PC-9 (cell line): ENCODE results near the gene TMEM254.
"Not testable (repeated sequence)": the region's sequence is repeated elsewhere in the genome, so short reads cannot be mapped to it uniquely, and the experiment has no call there.

ENCODE experiments used
- EZH2 ChIP-seq: fragments of 200-600 bp; sonication (generic); IDR thresholded peaks from 2 replicates; pipeline ENCODE4 v1.8.0; 2017; ENCODE audit warnings: antibody characterized with exemption, low read depth
- TF ChIP-seq, protein P1 (sequence below): fragments of 200-600 bp; sonication (generic); conservative IDR thresholded peaks from 2 replicates; pipeline ENCODE4 v1.6.1; 2017; ENCODE audit warnings: mixed run types, antibody characterized with exemption, mild to moderate bottlenecking, moderate library complexity

DNA sequence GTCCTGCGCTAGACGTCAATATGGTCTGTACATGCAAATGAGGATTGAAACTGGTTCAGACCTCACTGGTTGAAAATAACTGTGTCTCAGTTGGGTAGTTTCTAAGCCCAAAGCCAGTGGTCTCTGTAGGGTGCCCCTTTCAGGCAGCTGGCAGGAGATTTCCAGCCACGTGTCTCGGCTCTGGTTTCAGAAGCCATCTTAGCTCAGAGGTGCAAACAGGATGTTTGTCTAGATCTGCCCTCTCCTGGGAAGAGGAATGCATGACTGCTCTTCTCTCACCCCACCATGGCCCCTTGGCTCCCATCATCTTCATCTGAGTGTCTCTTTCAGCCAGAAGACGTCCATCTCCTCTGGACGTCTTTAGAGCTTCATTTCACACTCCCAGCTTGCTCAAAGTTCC lies 33.5 kb upstream of the TMEM254 start:
- TF ChIP-seq, protein P1, sequence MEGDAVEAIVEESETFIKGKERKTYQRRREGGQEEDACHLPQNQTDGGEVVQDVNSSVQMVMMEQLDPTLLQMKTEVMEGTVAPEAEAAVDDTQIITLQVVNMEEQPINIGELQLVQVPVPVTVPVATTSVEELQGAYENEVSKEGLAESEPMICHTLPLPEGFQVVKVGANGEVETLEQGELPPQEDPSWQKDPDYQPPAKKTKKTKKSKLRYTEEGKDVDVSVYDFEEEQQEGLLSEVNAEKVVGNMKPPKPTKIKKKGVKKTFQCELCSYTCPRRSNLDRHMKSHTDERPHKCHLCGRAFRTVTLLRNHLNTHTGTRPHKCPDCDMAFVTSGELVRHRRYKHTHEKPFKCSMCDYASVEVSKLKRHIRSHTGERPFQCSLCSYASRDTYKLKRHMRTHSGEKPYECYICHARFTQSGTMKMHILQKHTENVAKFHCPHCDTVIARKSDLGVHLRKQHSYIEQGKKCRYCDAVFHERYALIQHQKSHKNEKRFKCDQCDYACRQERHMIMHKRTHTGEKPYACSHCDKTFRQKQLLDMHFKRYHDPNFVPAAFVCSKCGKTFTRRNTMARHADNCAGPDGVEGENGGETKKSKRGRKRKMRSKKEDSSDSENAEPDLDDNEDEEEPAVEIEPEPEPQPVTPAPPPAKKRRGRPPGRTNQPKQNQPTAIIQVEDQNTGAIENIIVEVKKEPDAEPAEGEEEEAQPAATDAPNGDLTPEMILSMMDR = not testable (repeated sequence)
- not testable (repeated sequence) for TF ChIP-seq EZH2
